T47D (cell line): ENCODE measurements around the gene HNRNPA0.
A peak's percentile ranks its signal among the peaks of the same experiment; 100 is the strongest.
"Not testable (repeated sequence)": the region's sequence is repeated elsewhere in the genome, so short reads cannot be mapped to it uniquely, and the experiment has no call there.

Source experiments
- DNase-seq, 2 experiments: peaks; one replicate each; pipeline versions ENCODE4 v3.0.0 to v3.0.0-alpha.2; 2011 to 2012; ENCODE audit warnings: low read depth in 1 of 2, low spot score in 1 of 2
- JUND ChIP-seq: IDR thresholded peaks from 2 replicates; pipeline ENCODE4 v1.6.1; 2012; ENCODE audit warnings: low read depth
- in situ Hi-C: cut with HindIII; loops from 2 replicates; pipeline ENCODE4 v1.10.0; 2016; ENCODE audit warnings: low sequenced_read_pairs, low pct_unique_long_range_greater_than_20kb

The HNRNPA0 gene

DNA sequence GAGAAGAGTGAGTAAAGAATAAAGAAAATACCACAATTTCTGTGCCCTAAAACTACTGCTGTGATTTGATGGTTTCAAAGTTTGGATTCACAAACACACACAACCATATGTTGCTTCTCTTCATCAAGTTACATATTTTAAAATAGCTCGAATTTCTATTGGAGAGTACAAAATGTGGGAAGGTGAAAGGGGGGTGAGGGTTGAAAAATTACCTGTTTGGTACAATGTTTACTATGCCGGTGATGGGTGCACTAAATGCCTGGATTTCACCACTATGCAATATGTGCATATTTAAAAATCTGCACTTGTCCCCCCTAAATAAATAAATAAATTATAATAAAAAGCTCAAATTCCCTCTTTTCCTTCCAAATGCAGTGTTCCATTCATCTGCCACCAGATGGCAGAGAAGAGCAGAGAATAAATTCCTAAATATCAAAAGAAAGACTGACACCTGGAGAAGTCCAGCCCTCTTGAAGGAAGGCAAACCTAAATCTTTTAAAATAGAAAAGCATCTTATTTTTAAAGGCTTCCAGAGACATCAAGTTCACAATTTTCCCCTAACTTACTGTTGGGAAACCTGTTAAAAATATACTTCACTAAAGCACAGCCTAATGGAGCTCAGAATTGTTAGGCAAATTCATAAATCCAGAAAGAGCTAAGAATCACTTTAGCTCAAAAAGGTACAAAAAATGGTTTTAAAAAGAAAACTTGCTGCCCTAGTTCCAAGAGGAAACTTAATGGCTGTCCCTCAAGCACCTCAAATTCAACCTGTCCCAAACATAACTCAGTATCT is 24.8 kb upstream of the HNRNPA0 start:
- in situ Hi-C loops, result no loop called here
- peak in 1 of 2 experiments; percentile 69 for DNase-seq
- TF ChIP-seq JUND, result no peak

DNA sequence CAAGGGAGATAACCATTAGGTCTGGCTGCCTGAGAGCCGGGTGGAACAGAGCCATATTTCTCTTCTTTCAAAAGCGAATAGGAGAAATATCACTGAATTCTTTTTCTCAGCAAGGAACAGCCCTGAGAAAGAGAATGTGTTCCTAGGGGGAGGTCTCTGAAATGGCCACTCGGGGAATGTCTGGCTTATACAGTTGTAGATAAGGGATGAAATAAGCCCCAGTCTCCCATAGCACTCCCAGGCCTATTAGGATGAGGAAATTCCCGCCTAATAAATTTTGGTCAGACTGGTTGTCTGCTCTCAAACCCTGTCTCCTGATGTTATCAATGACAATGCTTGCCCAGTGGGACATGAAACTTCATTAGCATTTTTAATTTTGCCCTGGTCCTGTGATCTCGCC is 13.8 kb upstream of the HNRNPA0 start:
- in situ Hi-C loops, DNase-seq: not testable (repeated sequence)

DNA sequence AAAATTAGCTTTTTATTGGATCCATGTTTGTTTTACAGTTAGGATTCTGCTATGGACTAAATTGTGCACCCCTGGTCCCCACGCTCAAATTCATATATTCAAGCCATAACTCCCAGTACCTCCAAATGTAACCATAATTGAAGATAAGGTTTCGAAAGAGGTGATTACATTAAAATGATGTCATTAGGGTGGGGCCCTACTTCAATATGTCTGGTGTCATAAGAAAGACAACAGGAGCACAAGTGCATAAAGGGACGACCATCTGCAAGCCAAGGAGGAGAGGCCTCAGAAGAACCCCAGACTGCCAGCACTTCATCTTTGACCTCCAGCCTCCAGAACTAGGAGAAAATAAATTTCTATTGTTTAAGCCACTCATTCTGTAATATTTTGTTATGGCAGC is 7.4 kb upstream of the HNRNPA0 start:
- no peak for TF ChIP-seq JUND
- in situ Hi-C loops, result no loop called here
- no peak for DNase-seq

DNA sequence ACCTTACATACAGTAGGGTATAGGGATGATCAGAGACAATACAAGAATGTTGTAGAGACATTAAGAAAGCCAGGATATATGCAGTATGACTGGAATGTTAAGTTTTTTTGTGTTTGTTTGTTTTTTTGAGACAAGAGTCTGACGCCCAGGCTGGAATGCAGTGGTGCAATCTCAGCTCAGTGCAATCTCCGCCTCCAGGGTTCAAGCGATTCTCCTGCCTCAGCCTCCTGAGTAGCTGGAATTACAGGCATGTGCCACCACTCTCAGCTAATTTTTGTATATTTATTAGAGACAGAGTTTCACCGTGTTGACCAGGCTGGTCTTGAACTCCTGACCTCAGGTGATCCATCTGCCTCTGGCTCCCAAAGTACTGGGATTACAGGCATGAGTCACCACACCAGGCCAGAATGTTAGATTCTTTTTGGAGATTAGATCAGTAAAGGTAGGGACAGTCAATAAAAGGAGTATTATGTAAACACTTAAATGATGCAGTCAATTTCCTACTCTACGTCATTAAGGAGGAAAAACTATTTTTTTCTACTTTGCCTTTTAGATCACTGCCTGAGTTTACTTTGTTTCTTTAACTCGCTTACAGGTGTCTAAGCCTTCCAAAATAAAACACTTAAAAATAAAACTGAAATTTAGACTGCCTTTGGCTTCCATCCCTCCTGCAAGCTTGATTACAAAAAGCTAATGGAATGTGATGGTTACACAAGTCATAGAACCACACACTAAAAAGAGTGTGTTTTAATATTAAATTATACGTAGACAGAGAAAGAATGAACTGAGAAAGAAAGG is 6.8 kb upstream of the HNRNPA0 start:
- in situ Hi-C loops, result no loop called here
- DNase-seq, result peak in 1 of 2 experiments; percentile 72
- TF ChIP-seq JUND, result 0 out of 2 replicates have a peak, but pooled peaks have one; percentile 59

DNA sequence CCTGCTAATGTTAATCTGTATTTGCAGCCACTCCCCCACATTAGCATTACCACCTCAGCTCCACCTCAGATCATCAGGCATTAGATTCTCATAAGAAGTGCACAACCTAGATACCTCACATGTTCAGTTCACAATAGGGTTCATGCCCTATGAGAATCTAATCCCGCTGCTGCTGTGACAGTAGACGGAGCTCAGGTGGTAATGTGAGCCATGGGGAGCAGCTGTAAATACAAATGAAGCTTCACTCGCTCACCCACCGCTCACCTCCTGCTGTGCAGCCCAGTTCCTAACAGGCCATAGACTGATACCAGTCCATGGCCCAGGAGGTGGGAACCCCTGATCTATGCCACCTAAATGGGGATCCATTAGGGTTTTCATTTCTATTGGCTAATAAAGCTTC is 6.1 kb upstream of the HNRNPA0 start:
- in situ Hi-C loops, result no loop called here
- DNase-seq, result no peak
- TF ChIP-seq JUND, result no peak

DNA sequence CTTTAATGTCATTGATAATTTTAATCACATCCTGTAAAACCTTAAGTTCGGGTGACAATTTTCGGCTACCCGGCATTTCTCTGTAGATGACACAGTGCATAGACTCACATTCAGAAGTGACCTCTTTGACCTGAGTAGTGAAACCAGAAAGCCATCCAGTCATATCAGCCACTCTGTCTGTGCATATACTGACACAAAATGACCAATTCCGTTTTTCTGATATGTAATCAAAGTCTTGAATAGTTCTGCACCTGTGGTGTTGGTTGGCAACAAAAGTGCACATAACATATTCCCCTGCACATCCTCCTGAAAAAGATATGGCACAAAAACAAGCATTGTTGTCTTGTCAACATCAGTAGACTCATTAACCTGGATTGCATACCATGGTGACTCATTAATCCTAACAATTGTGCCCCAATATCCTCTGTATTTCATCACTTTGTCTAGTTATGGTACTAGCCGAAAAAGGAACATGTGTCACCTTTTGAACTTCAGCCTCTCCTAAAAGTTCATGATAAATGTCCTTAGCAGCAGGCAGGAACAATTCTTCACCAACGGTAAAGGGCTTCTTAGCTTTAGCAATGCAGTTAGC is 4.6 kb upstream of the HNRNPA0 start:
- no peak for DNase-seq
- in situ Hi-C loops, result no loop called here
- TF ChIP-seq JUND, result no peak

DNA sequence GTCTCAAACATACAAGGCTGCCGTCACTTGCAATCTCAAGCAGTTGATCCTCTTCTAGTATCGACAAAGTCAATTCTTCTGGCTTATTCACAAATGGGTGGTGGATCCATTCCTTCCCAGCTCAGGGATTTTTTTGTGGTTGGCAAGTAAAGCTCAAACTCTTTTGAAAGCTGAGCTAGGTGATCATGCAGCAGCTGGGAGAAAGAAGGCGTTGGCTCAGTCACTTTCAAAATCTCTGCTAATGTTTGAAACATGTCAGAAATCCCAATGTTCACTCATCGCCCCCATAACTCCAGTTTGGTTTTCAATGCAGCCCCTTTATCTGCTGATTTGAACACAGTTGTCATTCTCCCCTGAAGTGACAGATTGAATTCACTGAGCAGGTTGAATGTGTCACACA is 4.0 kb upstream of the HNRNPA0 start:
- DNase-seq, result no peak
- in situ Hi-C loops, result no loop called here
- TF ChIP-seq JUND, result no peak

DNA sequence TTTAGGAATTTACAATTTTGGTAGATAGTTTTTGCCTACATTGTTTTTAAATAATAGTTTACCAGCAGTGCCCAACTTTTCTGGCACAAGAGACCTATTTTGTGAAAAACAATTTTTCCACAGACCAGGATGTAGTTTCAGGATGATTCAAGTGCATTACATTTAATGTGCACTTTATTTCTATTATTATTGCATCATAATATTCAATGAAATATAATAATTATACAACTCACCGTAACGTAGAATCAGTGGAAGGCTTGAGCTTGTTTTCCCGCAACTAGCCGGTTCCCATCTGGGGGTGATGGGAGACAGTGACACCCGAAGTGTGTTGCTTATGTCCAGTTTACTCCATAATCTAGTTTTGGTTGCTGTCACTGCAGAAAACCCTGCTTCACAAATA is 3.5 kb upstream of the HNRNPA0 start:
- TF ChIP-seq JUND, result no peak
- DNase-seq, result no peak
- in situ Hi-C loops, result no loop called here

DNA sequence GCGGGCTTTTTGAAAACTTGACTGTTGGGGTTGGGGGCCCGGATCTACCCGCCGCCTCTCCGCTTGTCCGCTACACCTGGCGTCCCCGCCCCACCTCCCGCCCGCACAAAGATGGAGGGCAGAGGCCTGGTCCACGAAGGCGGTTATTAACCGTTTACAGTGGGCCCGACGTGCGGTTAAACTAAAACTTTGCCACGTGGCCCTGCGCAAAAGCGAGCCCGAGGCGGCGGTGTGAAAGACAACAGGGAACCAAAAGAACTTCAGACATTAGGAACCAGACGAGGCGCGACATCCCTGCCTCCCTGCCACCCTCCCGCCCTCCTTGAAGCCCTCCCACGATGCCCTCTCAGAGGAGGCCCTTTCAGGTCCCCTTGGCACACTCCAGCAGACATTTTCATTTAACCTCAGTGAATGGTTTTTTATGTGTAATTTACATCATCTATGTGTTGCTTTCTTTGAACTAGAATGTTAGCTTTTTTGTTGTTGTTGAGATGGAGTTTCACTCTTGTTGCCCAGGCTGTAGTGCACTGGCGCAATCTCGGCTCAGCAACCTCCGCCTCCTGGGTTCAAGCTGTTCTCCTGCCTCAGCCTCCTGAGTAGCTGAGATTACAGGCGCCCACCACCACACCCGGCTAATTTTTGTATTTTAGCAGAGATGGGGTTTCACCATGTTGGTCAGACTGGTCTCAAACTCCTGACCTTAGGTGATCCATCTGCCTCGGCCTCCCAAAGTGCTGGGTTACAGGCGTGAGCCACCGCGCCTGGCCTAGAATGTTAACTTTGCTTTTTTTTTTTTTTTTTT is 999 bp upstream of the HNRNPA0 start:
- in situ Hi-C loops, result no loop called here
- TF ChIP-seq JUND, result no peak
- no peak for DNase-seq

DNA sequence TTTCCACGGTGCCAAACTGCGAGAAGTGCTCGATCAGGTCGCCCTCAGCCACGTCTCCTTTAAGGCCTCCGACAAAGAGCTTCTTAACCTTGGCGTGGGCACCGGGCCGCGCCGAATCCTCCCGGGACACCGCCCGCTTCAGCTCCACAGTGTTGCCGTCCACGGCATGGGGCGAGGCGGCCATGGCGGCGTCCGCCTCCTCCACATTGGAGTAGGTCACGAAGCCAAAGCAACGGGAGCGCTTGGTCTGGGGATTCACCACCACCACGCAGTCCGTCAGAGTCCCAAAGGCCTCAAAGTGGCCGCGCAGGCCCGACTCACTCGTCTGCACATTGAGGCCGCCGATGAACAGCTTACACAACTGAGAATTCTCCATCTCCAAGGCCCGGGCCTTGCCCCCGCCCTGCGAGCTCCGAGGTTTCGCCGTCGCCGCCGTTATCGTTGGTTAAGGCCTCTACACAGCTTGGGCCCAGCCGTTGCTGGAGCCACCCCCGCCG is 424 bp downstream of the HNRNPA0 start:
- TF ChIP-seq JUND, result no peak
- no peak for DNase-seq
- in situ Hi-C loops, result no loop called here

DNA sequence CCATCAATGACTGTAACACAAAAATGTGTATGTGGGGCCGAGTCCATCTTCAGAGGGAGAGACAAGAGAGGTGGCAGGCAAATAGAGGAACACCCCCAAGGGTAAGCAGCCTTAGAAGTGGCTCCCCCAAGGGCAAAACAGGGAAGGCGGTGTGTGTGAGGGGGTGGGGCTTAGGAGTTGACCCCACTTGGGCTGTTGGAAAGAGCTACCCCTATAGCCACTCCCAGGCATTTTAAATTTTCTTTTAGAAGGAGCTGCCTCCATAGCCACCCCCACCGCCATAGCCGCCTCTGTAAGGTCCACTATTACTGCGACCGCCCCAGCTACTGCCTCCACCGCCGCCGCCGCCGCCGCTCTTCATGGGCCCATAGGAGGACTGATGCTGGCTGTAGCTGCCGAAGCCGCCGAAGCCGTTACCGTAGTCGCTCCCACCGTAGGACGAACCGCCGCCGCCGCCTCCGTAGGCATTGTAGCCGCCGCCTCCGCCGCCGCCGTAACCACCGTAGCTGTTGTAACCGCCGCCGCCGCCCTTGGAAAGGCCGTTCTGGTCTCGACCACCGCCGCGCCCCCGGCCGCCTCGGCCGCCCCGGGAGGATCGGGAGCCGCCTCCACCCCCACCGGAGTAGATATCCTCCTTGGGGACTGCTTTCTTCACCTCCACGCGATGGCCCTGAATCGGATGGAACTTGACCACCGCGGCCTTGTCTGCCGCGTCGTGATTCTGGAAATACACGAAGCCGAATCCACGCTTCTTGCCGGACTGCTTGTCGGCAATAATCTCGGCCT is 1.1 kb downstream of the HNRNPA0 start:
- in situ Hi-C loops, result no loop called here
- no peak for TF ChIP-seq JUND
- peak in 1 of 2 experiments; percentile 22 for DNase-seq
